ENCODE data around the gene RASSF8. TPM values are rescaled to one million over a fixed set of nuclear protein-coding genes. Genes with fewer than 3 reads are reported as not detected.

The RASSF8 gene
- total RNA-seq, 1 experiment from 2014 or later, result 26.5 TPM

- POLR2A ChIA-PET (ENCODE audit: unreplicated experiment), result interaction anchor here (0.6 kb wide), 1 partner anchor 113 kb away, joined by 3 read pairs; no protein-coding TSS in a partner anchor
- intact Hi-C loops (cut with micrococcal nuclease; ENCODE audit: unreplicated experiment), result loop anchor here (5.0 kb wide), 1 partner anchor 68 kb away; no protein-coding TSS in a partner anchor
- no peak for DNase-seq
- Histone ChIP-seq H3K27me3 (ENCODE audit: insufficient read depth, low read depth) (no peaks in the 10 kb centered on the region), H3K79me2 (ENCODE audit: low read depth) (0 out of 2 replicates have a peak, but pooled peaks cover 14% of the 10 kb centered on the region), H3F3A (ENCODE audit: insufficient read depth, low read depth) (no peaks in the 10 kb centered on the region), H3K9me3 (ENCODE audit: insufficient read depth, low read depth) (no peaks in the 10 kb centered on the region; the same call in 1 of the 2 replicates), H3K4me2 (no peak overlapping the region), H3K27ac (no peak overlapping the region), H3K9me2 (ENCODE audit: insufficient read depth) (no peaks in the 10 kb centered on the region), H2AFZ (no peak overlapping the region), H3K4me1 (replicated peaks; ENCODE audit: insufficient read depth) (peaks cover 23% of the 10 kb centered on the region), H4K20me1 (ENCODE audit: insufficient read depth) (no peaks in the 10 kb centered on the region), H3K36me3 (ENCODE audit: low read depth) (no peaks in the 10 kb centered on the region), H3K4me3 (no peak overlapping the region)
- TF ChIP-seq EZH2 (IDR thresholded peaks at IDR 0.05; ENCODE audit: low read depth) (no peak), CTCF (conservative IDR thresholded peaks at IDR 0.05) (no peak)
- BruUV-seq (replicated peaks), result no TSS peak
- CTCF ChIA-PET, result interaction anchor here (0.6 kb wide), 3 partner anchors 11 to 1775 kb away, joined by 3 to 9 read pairs (median 3); no protein-coding TSS in a partner anchor
Observed at GRCh38 chr12:26044592-26044991, 86.1 kb downstream of the RASSF8 start.

GRCh38 chr12:26046203-26046602, 87.7 kb downstream of the RASSF8 start:
- intact Hi-C loops (cut with micrococcal nuclease; ENCODE audit: unreplicated experiment), result no loop called here
- ChIA-PET CTCF (no interaction called here), POLR2A (ENCODE audit: unreplicated experiment) (no interaction called here)
- no peak overlapping the region for H3K4me3 ChIP-seq
- no peaks in the 10 kb centered on the region for H3K9me2 ChIP-seq (ENCODE audit: insufficient read depth)
- no peaks in the 10 kb centered on the region; the same call in none of the 2 replicates for H3K9me3 ChIP-seq (ENCODE audit: insufficient read depth, low read depth)
- no peaks in the 10 kb centered on the region for H4K20me1 ChIP-seq (ENCODE audit: insufficient read depth)
- DNase-seq, result no peak
- H2AFZ ChIP-seq, result no peak overlapping the region
- no peak overlapping the region for H3K4me2 ChIP-seq
- H3K27ac ChIP-seq, result no peak overlapping the region
- 0 out of 2 replicates have a peak, but pooled peaks cover 8% of the 10 kb centered on the region for H3K79me2 ChIP-seq (ENCODE audit: low read depth)
- BruUV-seq (replicated peaks), result no TSS peak
- H3K4me1 ChIP-seq (replicated peaks; ENCODE audit: insufficient read depth), result peaks cover 23% of the 10 kb centered on the region
- no peaks in the 10 kb centered on the region for H3K27me3 ChIP-seq (ENCODE audit: insufficient read depth, low read depth)
- TF ChIP-seq EZH2 (IDR thresholded peaks at IDR 0.05; ENCODE audit: low read depth) (no peak), CTCF (conservative IDR thresholded peaks at IDR 0.05) (no peak)
- H3F3A ChIP-seq (ENCODE audit: insufficient read depth, low read depth), result no peaks in the 10 kb centered on the region
- no peaks in the 10 kb centered on the region for H3K36me3 ChIP-seq (ENCODE audit: low read depth)

DNA sequence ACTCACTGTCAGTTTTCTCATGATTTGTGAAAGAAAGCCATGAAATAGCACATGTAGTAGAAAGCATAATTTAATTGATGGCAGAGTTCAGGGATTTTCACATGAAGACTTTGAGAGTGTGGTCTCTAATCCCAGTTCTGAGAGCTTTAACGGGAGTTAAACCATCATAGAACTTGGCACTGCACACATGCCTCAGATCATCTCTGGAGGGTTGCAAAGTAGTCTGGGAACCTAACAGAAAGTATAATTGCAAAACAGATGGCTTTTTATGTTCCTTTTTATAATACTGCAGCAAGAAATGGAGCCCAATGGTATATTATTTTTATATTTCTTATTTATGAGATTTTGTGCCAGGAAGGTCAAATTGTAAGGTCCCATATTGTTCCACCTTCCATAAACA, 88.4 kb downstream of the RASSF8 start:
- no peak for DNase-seq
- CTCF ChIA-PET, result no interaction called here
- H3K79me2 ChIP-seq (ENCODE audit: low read depth), result 0 out of 2 replicates have a peak, but pooled peaks cover 8% of the 10 kb centered on the region
- no peaks in the 10 kb centered on the region for H3K36me3 ChIP-seq (ENCODE audit: low read depth)
- no peaks in the 10 kb centered on the region for H3K27me3 ChIP-seq (ENCODE audit: insufficient read depth, low read depth)
- H3K27ac ChIP-seq, result no peak overlapping the region
- no peaks in the 10 kb centered on the region for H4K20me1 ChIP-seq (ENCODE audit: insufficient read depth)
- H3K4me3 ChIP-seq, result no peak overlapping the region
- intact Hi-C loops (cut with micrococcal nuclease; ENCODE audit: unreplicated experiment), result no loop called here
- no peak overlapping the region for H3K4me2 ChIP-seq
- no peaks in the 10 kb centered on the region for H3F3A ChIP-seq (ENCODE audit: insufficient read depth, low read depth)
- H3K9me2 ChIP-seq (ENCODE audit: insufficient read depth), result no peaks in the 10 kb centered on the region
- no peak overlapping the region for H2AFZ ChIP-seq
- no TSS peak for BruUV-seq (replicated peaks)
- TF ChIP-seq EZH2 (IDR thresholded peaks at IDR 0.05; ENCODE audit: low read depth) (no peak), CTCF (conservative IDR thresholded peaks at IDR 0.05) (no peak)
- H3K4me1 ChIP-seq (replicated peaks; ENCODE audit: insufficient read depth), result peaks cover 18% of the 10 kb centered on the region
- no peaks in the 10 kb centered on the region; the same call in none of the 2 replicates for H3K9me3 ChIP-seq (ENCODE audit: insufficient read depth, low read depth)
- POLR2A ChIA-PET (ENCODE audit: unreplicated experiment), result no interaction called here

Data from PC-9 (cell line).